Left lung (tissue), 10 donors: ENCODE measurements around the gene ZSCAN31. TPM values are rescaled to one million over a fixed set of nuclear protein-coding genes. Genes with fewer than 3 reads are reported as not detected.

Experiments
- ATAC-seq: fragments of 200-7000 bp; cut with Tn5 transposase; one replicate; pipeline ENCODE4 v1.9.1; 2020; ENCODE audit warnings: moderate library complexity
- DNase-seq, 4 donors: peaks; one replicate each; pipeline ENCODE4 v3.0.0-alpha.2; 2013 to 2020
- H3K27ac ChIP-seq, 2 donors: fragments of 200-600 bp; sonication (generic) in 1 of 2; one replicate each; pipeline versions ENCODE4 v1.5.0 to v1.8.0; 2020 to 2021
- H3K27me3 ChIP-seq, 2 donors: fragments of 200-600 bp; sonication (generic) in 1 of 2; one replicate each; pipeline versions ENCODE4 v1.5.0 to v1.8.0; 2020 to 2021
- H3K36me3 ChIP-seq, 2 donors: fragments of 200-600 bp; sonication (generic) in 1 of 2; one replicate each; pipeline versions ENCODE4 v1.5.0 to v1.8.0; 2020 to 2021
- H3K4me1 ChIP-seq, 2 donors: fragments of 200-600 bp; one replicate each; pipeline ENCODE4 v1.8.0; 2021
- H3K4me3 ChIP-seq, 2 donors: fragments of 200-600 bp; sonication (generic) in 1 of 2; one replicate each; pipeline versions ENCODE4 v1.5.0 to v1.8.0; 2020 to 2021; ENCODE audit warnings: mild to moderate bottlenecking in 1 of 2
- H3K9me3 ChIP-seq, 2 donors: fragments of 200-600 bp; sonication (generic) in 1 of 2; one replicate each; pipeline versions ENCODE4 v1.5.0 to v1.8.0; 2020 to 2021
- CTCF ChIP-seq, 2 donors: fragments of 200-600 bp; sonication (generic) in 1 of 2; IDR thresholded peaks; one replicate each; pipeline versions ENCODE4 v1.5.0 to v1.8.0; 2021; ENCODE audit warnings: antibody characterized with exemption in 2 of 2
- intact Hi-C, 2 donors: fragments of 100-400 bp; cut with DNase I; formaldehyde crosslinking; loops; one replicate each; pipeline versions ENCODE4 v1.11.2 to v1.14.2; 2022
- polyA plus RNA-seq, 6 donors: library from polyadenylated mRNA; unstranded; fragments of 120-200 nt; gene quantifications; one replicate each; pipeline ENCODE4 v1.2.1, GENCODE V29; 2013; ENCODE audit not compliant: insufficient read length in 6 of 6
- total RNA-seq, 2 donors: library from RNA; stranded (reverse); fragmentation: NEBNext Ultra II Directional; extraction: Animal tissue kit (Norgen Biotek cat#: 25700); gene quantifications; one replicate each; pipeline ENCODE4 v1.2.1, GENCODE V29; 2021
- donor health status: DM: no; HTN: yes; CAD: no.
- donor health status: DM: no; HTN: no; CAD: no.

Gene ZSCAN31
- total and polyA plus RNA-seq, 8 donors: 7.1 to 30.8 (median 10.9) TPM

- no peaks in the 10 kb centered on the region for H3K27me3 ChIP-seq
- no peak for DNase-seq
- intact Hi-C loops: no loop called here
- no peak overlapping the region for H3K4me3 ChIP-seq
- no peaks in the 10 kb centered on the region for H3K4me1 ChIP-seq
- H3K36me3 ChIP-seq: peaks cover 0 to 9% of the 10 kb centered on the region in 2 donors
- TF ChIP-seq CTCF (IDR thresholded peaks at IDR 0.05): no peak
- H3K27ac ChIP-seq: no peak overlapping the region
- H3K9me3 ChIP-seq: no peaks in the 10 kb centered on the region
- ATAC-seq: no peak
Observed at GRCh38 chr6:28295326-28295725, 40.6 kb downstream of the ZSCAN31 start.

GRCh38 chr6:28291573-28291972, 44.4 kb downstream of the ZSCAN31 start:
- intact Hi-C loops: no loop called here
- H3K27me3 ChIP-seq: no peaks in the 10 kb centered on the region
- no peak overlapping the region for H3K4me3 ChIP-seq
- H3K36me3 ChIP-seq: peaks cover 0 to 24% of the 10 kb centered on the region in 2 donors
- no peak for DNase-seq
- no peak overlapping the region for H3K27ac ChIP-seq
- no peak for TF ChIP-seq CTCF (IDR thresholded peaks at IDR 0.05)
- H3K4me1 ChIP-seq: no peaks in the 10 kb centered on the region
- no peaks in the 10 kb centered on the region for H3K9me3 ChIP-seq
- no peak for ATAC-seq

- ATAC-seq: no peak
- Histone ChIP-seq H3K4me3 (peak overlapping the region in 1 of 2 donors; percentile 56), H3K9me3 (peaks cover 0 to 4% of the 10 kb centered on the region in 2 donors), H3K27ac (no peak overlapping the region), H3K4me1 (peaks cover 0 to 16% of the 10 kb centered on the region in 2 donors), H3K36me3 (peaks cover 0 to 34% of the 10 kb centered on the region in 2 donors), H3K27me3 (peaks cover 0 to 7% of the 10 kb centered on the region in 2 donors)
- intact Hi-C loops: no loop called here
- DNase-seq: no peak
- no peak for TF ChIP-seq CTCF (IDR thresholded peaks at IDR 0.05)
Observed at GRCh38 chr6:28282926-28283325, 53.0 kb downstream of the ZSCAN31 start.

GRCh38 chr6:28281288-28282064, 54.5 kb downstream of the ZSCAN31 start, which contains the start of gene PGBD1:
TSS of gene PGBD1 (plus strand) at chr6:28281572. CDS start at chr6:28283814, 2,242 bp downstream.
- no peak for TF ChIP-seq CTCF (IDR thresholded peaks at IDR 0.05)
- Histone ChIP-seq H3K36me3 (peaks cover 0 to 28% of the 10 kb centered on the region in 2 donors), H3K4me3 (peak within 1 kb of the TSS; percentile 47 to 56), H3K4me1 (peaks cover 0 to 16% of the 10 kb centered on the region in 2 donors), H3K27me3 (peaks cover 0 to 7% of the 10 kb centered on the region in 2 donors), H3K9me3 (peaks cover 0 to 4% of the 10 kb centered on the region in 2 donors), H3K27ac (peak within 1 kb of the TSS in 1 of 2 donors; percentile 40)
- intact Hi-C loops: no loop called here
- DNase-seq (peak; percentile 52 to 94 (median 72)), ATAC-seq (peak; percentile 98)

GRCh38 chr6:28280595-28281287, 55.2 kb downstream of the ZSCAN31 start:
- peaks cover 0 to 7% of the 10 kb centered on the region in 2 donors for H3K27me3 ChIP-seq
- peak overlapping the region; percentile 47 to 56 for H3K4me3 ChIP-seq
- intact Hi-C loops: no loop called here
- no peak overlapping the region for H3K27ac ChIP-seq
- ATAC-seq (no peak), DNase-seq (no peak)
- peaks cover 0 to 28% of the 10 kb centered on the region in 2 donors for H3K36me3 ChIP-seq
- H3K9me3 ChIP-seq: peaks cover 0 to 4% of the 10 kb centered on the region in 2 donors
- H3K4me1 ChIP-seq: peaks cover 0 to 16% of the 10 kb centered on the region in 2 donors
- TF ChIP-seq CTCF (IDR thresholded peaks at IDR 0.05): no peak
